ENCODE data around the gene TUNAR.

Gene TUNAR

DNA sequence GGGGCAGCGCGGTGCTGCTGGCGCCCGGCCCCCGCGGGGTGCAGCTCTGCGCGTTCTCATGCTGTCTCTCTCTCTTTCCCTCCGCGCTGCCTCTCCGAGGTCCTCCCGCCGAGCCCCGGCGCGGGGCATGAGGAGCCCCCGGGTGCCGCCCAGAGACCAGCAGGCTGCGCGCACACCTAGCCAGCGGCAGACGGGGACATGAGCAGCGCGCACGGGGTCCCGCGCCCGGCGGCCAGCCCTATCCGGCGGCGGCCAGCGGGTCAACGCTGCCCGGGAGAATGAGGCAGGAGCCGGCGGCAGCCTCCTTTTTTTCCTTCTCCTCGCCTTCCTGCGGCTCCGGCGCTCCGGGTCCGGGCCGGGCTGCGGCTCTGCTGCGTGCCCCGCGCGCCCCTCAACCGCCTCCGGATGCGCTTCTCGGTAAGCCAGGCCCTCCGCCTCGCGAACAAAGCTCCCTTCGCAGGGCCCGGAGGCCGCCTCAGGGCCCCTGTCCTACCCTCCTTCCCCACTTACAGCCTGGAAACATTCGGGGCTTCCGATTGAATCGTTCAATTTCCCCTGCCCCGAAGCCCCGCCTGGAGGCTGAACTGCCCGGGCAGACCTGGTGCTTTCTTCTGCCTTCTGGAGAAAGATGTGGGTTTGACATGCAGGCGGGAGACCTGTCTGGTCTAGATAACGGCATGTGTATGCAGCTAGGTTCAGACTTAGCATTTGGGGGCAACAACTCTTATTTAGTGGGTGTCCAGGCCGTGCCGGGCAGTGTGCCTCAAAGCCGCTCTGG is at the start of gene TUNAR:
Gene TUNAR (plus strand): TSS at position 72 of the 778 bp plus-strand sequence.
- no peak for DNase-seq (ENCODE audit: low read depth, low spot score)

- DNase-seq (ENCODE audit: low read depth, low spot score) = no peak
These were observed 47.9 kb upstream of the TUNAR start for GRCh38 chr14:95828649-95829265.

GRCh38 chr14:95829321-95829720 is 47.3 kb upstream of the TUNAR start:
- no peak for DNase-seq (ENCODE audit: low read depth, low spot score)

DNA sequence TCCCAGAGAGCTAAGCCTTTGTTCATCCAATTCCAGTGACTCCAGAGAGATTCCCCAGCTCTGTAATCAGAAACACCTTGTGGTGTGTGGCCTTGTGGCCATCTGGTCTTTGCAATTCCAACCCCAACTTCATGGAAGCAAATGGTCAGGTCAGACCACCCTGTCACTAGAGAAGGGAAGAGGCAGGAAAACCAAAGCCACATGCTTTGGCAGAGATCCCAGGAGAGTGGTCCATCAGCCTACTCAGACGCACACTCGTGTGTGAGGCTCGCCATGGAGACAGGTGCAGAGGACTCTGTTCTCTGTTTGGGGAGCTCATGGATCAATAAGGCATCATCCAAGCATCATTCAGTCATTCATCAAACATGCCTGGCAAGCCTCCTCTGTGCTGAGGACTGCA is 46.2 kb upstream of the TUNAR start:
- DNase-seq (ENCODE audit: low read depth, low spot score) = no peak

GRCh38 chr14:95831041-95831440 is 45.6 kb upstream of the TUNAR start:
- no peak for DNase-seq (ENCODE audit: low read depth, low spot score)

DNA sequence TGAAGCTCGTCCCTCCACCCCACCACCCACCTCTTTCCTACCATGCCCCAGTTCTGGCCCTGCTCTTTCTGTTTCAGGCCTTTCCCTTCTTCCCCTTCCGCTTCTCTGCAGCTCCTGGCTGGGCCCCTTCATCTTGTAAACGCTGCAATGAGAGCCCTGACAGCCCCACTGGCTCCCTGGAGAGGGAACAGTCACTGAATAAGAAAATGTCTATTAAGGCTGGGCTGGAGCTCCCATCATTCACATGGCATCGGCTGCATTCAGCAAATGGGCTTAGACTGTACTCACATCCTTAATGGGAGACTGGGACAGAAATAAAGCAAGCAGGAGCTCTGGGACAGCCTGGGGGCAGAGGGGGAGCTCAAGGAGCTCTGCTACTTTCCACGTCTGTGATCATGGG is 45.2 kb upstream of the TUNAR start:
- DNase-seq (ENCODE audit: low read depth, low spot score) = no peak

DNA sequence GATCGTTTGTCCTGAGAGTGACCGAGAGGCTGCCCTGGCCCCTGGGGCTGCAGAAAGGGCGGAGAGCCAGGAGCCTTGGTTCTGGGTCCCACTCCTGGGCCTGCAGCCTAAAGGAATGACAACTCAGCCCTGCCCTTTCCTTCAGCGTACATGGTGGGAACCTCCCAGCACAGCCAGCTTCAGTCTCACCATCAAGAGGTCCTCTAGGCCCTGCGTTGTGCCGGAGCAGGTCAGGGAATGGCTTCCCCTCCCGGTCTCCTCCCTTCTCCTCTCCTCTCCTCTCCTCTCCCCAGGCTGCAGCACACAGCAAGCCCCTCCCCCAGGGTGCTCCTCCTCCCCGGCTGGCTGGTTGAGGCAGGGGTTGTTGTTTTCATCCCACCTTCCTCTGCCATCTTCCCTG is 44.6 kb upstream of the TUNAR start:
- no peak for DNase-seq (ENCODE audit: low read depth, low spot score)

- no peak for DNase-seq (ENCODE audit: low read depth, low spot score)
These were observed 43.2 kb upstream of the TUNAR start for GRCh38 chr14:95833429-95833828.

- DNase-seq (ENCODE audit: low read depth, low spot score) = no peak
These were observed 42.1 kb upstream of the TUNAR start for GRCh38 chr14:95834496-95834895.

DNA sequence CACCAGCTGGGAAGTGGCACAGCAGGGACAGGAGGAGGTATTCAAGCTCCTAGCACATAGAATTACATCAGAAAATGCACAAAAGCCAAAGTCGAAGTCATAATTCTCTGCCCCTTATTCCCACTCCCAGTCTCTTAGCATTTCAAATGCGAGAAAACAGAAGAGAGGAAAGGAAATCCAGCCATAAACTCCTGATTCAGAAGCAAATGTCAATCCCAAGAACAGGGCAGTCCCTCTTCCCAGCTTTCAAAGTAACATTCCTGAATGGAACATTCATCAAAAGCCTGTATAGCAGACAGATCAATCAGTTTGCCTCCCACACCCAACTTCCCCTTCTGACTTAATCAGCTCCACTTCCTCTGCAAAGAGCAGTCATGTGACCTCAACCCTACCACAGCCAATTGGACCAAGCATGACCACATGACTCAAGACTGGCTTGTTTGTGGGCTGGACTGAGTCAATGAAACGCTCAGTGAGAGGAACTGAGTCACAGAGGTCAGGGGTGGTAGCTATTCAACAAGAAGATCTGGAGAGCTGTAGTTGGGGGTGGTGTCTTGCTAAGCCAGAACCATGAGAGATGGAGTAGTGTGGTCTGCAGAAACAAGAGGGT is 41.4 kb upstream of the TUNAR start:
- no peak for DNase-seq (ENCODE audit: low read depth, low spot score)

GRCh38 chr14:95838862-95839261 is 37.8 kb upstream of the TUNAR start:
- no peak for DNase-seq (ENCODE audit: low read depth, low spot score)

DNA sequence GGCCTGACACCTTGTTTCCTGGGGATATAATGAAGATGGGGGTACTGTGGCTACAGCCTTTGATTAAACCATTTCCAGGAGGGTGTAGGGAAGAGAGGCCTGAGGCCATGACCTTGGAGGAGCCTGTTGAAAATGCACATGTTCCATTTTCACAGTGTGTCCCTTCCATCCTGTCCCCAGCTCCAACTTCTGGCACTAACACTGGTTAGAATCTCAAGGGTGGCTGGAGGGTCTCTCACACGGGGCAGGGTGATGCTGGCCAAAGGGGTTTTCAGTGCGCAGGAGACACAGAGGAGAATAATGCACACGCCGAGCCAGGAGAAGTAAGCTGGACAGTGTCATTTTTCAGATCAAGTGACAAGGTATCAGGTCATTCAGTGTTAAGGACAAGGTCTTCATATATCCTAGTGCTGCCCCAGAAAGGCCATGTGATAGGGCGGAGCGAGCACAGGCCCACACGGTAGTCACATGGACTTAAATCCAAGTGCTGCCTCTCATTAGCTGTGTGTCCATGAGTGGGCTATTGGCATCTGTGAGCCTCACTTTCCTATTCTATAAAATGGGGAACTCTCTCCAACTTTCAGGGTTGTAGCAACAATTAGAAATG is 36.4 kb upstream of the TUNAR start:
- DNase-seq (ENCODE audit: low read depth, low spot score) = no peak

GRCh38 chr14:95841668-95842067 is 35.0 kb upstream of the TUNAR start:
- no peak for DNase-seq (ENCODE audit: low read depth, low spot score)

DNA sequence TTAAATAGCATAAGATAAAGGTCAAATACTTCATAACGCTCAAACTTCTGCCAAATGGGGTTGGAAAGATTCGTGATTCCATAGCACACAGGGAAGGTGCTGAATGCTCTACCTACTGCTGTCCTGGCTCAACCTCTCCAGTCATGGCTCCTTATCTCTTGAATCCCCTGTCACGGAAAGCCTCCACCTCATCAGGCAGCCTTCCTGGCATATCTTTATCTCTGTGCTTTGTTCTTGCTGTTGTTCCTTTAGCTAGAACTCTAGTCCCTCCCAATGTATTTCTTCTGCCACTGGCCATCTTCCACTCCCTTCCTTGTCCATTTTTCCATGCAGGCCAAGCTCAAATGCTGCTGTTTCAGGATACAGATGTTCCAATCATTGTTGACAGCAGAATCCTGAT is 26.9 kb upstream of the TUNAR start:
- no peak for DNase-seq (ENCODE audit: low read depth, low spot score)

GRCh38 chr14:95850429-95850828 is 26.2 kb upstream of the TUNAR start:
- no peak for DNase-seq (ENCODE audit: low read depth, low spot score)

DNA sequence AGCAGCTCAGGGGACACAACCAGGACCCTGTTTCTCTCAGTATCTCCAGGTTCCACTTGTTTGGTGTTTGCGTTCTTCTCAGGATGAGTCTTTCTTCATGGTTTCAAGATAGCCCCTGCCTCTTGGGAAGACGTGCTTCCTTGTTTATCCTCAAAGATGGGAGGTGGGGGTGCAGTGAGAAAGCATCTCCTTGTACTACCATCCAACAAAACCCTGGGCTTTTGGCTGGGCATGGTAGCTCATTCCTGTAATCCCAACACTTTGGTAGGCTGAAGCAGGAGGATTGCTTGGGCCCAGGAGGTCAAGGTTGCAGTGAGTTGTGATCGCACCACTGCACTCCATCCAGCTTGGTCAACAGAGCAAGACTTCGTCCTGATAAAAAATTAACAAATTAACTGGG is 21.0 kb upstream of the TUNAR start:
- no peak for DNase-seq (ENCODE audit: low read depth, low spot score)

GRCh38 chr14:95857275-95857674 is 19.4 kb upstream of the TUNAR start:
- DNase-seq (ENCODE audit: low read depth, low spot score) = no peak

- DNase-seq (ENCODE audit: low read depth, low spot score) = no peak
These were observed 17.7 kb upstream of the TUNAR start for GRCh38 chr14:95858893-95859292.

GRCh38 chr14:95862243-95862642 is 14.4 kb upstream of the TUNAR start:
- DNase-seq (ENCODE audit: low read depth, low spot score) = no peak

- no peak for DNase-seq (ENCODE audit: low read depth, low spot score)
These were observed 13.3 kb upstream of the TUNAR start for GRCh38 chr14:95863295-95863694.

DNA sequence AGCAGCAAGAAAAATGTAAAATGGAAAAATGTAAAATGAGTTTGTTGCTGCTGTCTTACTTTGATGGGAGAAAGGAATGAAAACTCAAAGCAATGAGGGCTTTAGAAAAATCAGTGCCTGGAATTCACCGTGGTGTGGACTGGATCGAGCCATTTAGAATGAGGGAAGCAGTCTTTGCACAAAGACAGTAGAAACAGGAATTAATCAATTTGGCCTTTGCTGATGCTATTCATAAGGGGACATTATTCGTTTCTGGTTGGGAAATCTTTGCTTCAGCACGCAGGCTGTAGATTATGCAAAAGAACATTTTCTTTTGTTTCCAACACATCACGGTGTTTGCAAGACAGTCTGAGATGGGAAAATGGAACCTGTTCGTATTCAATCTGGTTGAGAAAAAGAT is 6.9 kb upstream of the TUNAR start:
- no peak for DNase-seq (ENCODE audit: low read depth, low spot score)

DNA sequence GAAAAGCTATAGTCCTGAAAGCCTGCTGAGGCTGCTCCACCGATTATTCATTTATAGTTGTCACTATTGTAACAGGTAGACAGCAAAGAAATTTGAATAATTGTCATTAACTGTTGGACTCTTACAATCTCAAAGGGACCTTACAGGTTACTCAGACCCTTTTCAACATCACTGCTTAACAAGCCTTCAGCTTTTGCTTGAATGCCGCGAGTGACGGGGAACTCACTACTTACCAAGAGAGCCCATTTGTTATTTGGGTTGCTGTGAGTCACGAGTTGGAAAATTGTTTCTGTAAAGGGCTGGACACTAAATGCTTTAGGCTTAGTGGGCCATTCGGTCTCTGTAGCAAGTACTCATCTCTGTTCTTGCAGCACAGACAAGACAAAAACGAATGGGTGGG is 5.9 kb upstream of the TUNAR start:
- DNase-seq (ENCODE audit: low read depth, low spot score) = no peak

DNA sequence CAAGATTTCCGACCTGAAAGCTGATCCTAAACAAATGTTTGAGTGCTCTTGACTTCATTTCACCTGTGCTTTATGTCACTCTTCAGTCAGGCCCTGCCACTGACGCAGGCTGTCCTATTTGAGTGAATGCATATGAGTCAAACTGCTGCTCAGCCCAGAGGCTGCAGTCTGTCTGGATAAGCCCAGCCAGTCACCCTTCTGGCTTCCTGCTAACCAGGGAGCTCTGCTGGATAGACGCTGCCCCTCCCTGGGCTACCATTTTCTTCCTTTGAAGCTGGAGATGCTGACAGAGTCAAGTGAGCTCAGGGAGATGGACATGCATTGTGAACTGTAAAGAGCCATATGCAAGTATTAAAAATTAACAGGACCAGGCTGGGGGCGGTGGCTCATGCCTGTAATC is 5.1 kb upstream of the TUNAR start:
- DNase-seq (ENCODE audit: low read depth, low spot score) = no peak
